WTC11 (cell line): ENCODE measurements around the gene RIPOR1. TPM values are rescaled to one million over a fixed set of nuclear protein-coding genes. Genes with fewer than 3 reads are reported as not detected.

Source experiments
- ATAC-seq: fragments of 200-7000 bp; cut with Tn5 transposase; 2 replicates; pipeline ENCODE4 v1.10.0; 2021; ENCODE audit warnings: mild to moderate bottlenecking, moderate library complexity
- CTCF ChIA-PET: fragments of 300-600 bp; sonication (Branson Sonifier 250); formaldehyde crosslinking; loops from one replicate; lab custom pipeline; 2021; ENCODE audit warnings: antibody characterized with exemption; lab: Charles Lee
- POLR2A ChIA-PET: fragments of 350-600 bp; sonication (Branson Sonifier 250); formaldehyde crosslinking; loops from one replicate; lab custom pipeline; 2021; ENCODE audit warnings: antibody characterized with exemption; lab: Charles Lee
- DNase-seq: peaks from one replicate; pipeline ENCODE4 v3.0.0; 2021; ENCODE audit warnings: low spot score
- H3K27ac Mint-ChIP-seq: 2 replicates; pipeline ENCODE4 v1.8.0; 2021; ENCODE audit warnings: mixed read lengths
- H3K27me3 Mint-ChIP-seq: 2 replicates; pipeline ENCODE4 v1.8.0; 2021; ENCODE audit warnings: low read depth, mild to moderate bottlenecking, moderate library complexity, mixed read lengths
- H3K36me3 Mint-ChIP-seq: 2 replicates; pipeline ENCODE4 v1.8.0; 2021; ENCODE audit warnings: mixed read lengths
- H3K4me1 Mint-ChIP-seq: 2 replicates; pipeline ENCODE4 v1.8.0; 2022; ENCODE audit warnings: mixed read lengths
- H3K4me3 Mint-ChIP-seq: 2 replicates; pipeline ENCODE4 v1.8.0; 2021; ENCODE audit warnings: mild to moderate bottlenecking, moderate library complexity, mixed read lengths
- H3K9me3 Mint-ChIP-seq: 2 replicates; pipeline ENCODE4 v1.8.0; 2021; ENCODE audit warnings: mixed read lengths
- AR ChIP-seq: fragments of 250-450 bp; sonication (Bioruptor Pico); IDR thresholded peaks from 2 replicates; pipeline ENCODE4 v1.9.0; 2021; ENCODE audit warnings: mild to moderate bottlenecking
- CTCF ChIP-seq: fragments of 200-600 bp; IDR thresholded peaks from 2 replicates; pipeline ENCODE4 v1.8.0; 2022; ENCODE audit warnings: antibody characterized with exemption
- E2F5 ChIP-seq: sonication (generic); formaldehyde crosslinking; IDR thresholded peaks from 2 replicates; pipeline ENCODE4 v1.8.1; 2022; ENCODE audit warnings: mild to moderate bottlenecking, moderate library complexity, missing genetic modification reagents
- ESRRA ChIP-seq: sonication (generic); formaldehyde crosslinking; IDR thresholded peaks from 2 replicates; pipeline ENCODE4 v1.8.1; 2022; ENCODE audit warnings: mild to moderate bottlenecking, missing genetic modification reagents, borderline replicate concordance
- FOXK1 ChIP-seq: sonication (generic); formaldehyde crosslinking; IDR thresholded peaks from 2 replicates; pipeline ENCODE4 v1.8.0; 2022; ENCODE audit warnings: mild to moderate bottlenecking, moderate library complexity, missing genetic modification reagents
- FOXP1 ChIP-seq: sonication (generic); formaldehyde crosslinking; IDR thresholded peaks from 2 replicates; pipeline ENCODE4 v1.8.0; 2022; ENCODE audit warnings: missing genetic modification reagents, mild to moderate bottlenecking, moderate library complexity, borderline replicate concordance
- KAT7 ChIP-seq: sonication (generic); formaldehyde crosslinking; IDR thresholded peaks from 2 replicates; pipeline ENCODE4 v1.8.1; 2023; ENCODE audit warnings: missing genetic modification reagents, mild to moderate bottlenecking, borderline replicate concordance
- NFE2L1 ChIP-seq: sonication (generic); formaldehyde crosslinking; IDR thresholded peaks from 2 replicates; pipeline ENCODE4 v1.8.1; 2023; ENCODE audit warnings: missing genetic modification reagents
- NFYB ChIP-seq: sonication (generic); formaldehyde crosslinking; conservative IDR thresholded peaks from 2 replicates; pipeline ENCODE4 v1.8.0; 2022; ENCODE audit warnings: low read depth, missing genetic modification reagents
- OVOL2 ChIP-seq: fragments of 250-450 bp; sonication (Bioruptor Pico); IDR thresholded peaks from 2 replicates; pipeline ENCODE4 v1.9.0; 2021; ENCODE audit warnings: mild to moderate bottlenecking, borderline replicate concordance
- PRDM15 ChIP-seq: sonication (generic); formaldehyde crosslinking; IDR thresholded peaks from 2 replicates; pipeline ENCODE4 v1.8.0; 2022; ENCODE audit warnings: missing genetic modification reagents
- RELA ChIP-seq: sonication (generic); formaldehyde crosslinking; IDR thresholded peaks from 2 replicates; pipeline ENCODE4 v1.8.1; 2022; ENCODE audit warnings: missing genetic modification reagents, mild to moderate bottlenecking, borderline replicate concordance
- RORB ChIP-seq: fragments of 250-450 bp; sonication (Bioruptor Pico); IDR thresholded peaks from 2 replicates; pipeline ENCODE4 v1.9.0; 2021; ENCODE audit warnings: mild to moderate bottlenecking
- SP1 ChIP-seq: sonication (generic); formaldehyde crosslinking; conservative IDR thresholded peaks from 2 replicates; pipeline ENCODE4 v1.8.1; 2022; ENCODE audit warnings: missing genetic modification reagents
- ZMAT4 ChIP-seq: fragments of 250-450 bp; sonication (Bioruptor Pico); IDR thresholded peaks from 2 replicates; pipeline ENCODE4 v1.9.0; 2021; ENCODE audit warnings: mild to moderate bottlenecking
- ZNF263 ChIP-seq: sonication (generic); formaldehyde crosslinking; IDR thresholded peaks from 2 replicates; pipeline ENCODE4 v1.8.1; 2022; ENCODE audit warnings: low read depth, mild to moderate bottlenecking, moderate library complexity, missing genetic modification reagents
- ZNF416 ChIP-seq: fragments of 250-450 bp; sonication (Bioruptor Pico); IDR thresholded peaks from 2 replicates; pipeline ENCODE4 v1.9.0; 2021; ENCODE audit warnings: mild to moderate bottlenecking, inconsistent platforms
- ZNF423 ChIP-seq: fragments of 250-450 bp; sonication (Bioruptor Pico); IDR thresholded peaks from 2 replicates; pipeline ENCODE4 v2.1.2; 2022; ENCODE audit warnings: mild to moderate bottlenecking, moderate library complexity
- ZNF512 ChIP-seq: sonication (generic); formaldehyde crosslinking; IDR thresholded peaks from 2 replicates; pipeline ENCODE4 v1.8.1; 2022; ENCODE audit warnings: missing genetic modification reagents, borderline replicate concordance
- total RNA-seq: library from RNA; stranded (reverse); gene quantifications from 3 replicates; pipeline ENCODE4 v1.2.3, GENCODE V29; 2021
- TF ChIP-seq, protein P1 (sequence below): sonication (generic); formaldehyde crosslinking; IDR thresholded peaks from 2 replicates; pipeline ENCODE4 v1.8.1; 2023; ENCODE audit warnings: mild to moderate bottlenecking, missing genetic modification reagents, moderate library complexity

RIPOR1 gene
- total RNA-seq, 1 experiment from 2014 or later, result 14.9 TPM

GRCh38 chr16:67562526-67562917 lies 33.9 kb downstream of the RIPOR1 start, which contains the start of gene CTCF:
TSS of gene CTCF (plus strand) at chr16:67562526. CDS start at chr16:67610833, 48,307 bp downstream.
- POLR2A ChIA-PET, result interaction anchor here (1.0 to 1.9 kb wide), 8 partner anchors 16 to 330 kb away, joined by 3 to 9 read pairs (median 4); partner anchors contain the start of genes CARMIL2 and PSKH1
- no peaks in the 10 kb centered on the region for H3K36me3 Mint-ChIP-seq
- TF ChIP-seq SP1 (CRISPR knock-in tag) (no peak), ESRRA (CRISPR knock-in tag) (0 out of 2 replicates have a peak, but pooled peaks have one; percentile 3), ZNF416 (CRISPR knock-in tag) (0 out of 2 replicates have a peak, but pooled peaks have one; percentile 23), CTCF (peak; percentile 51; the same call in 1 of the 2 replicates)
- CTCF ChIA-PET, result interaction anchor here (0.7 to 5.3 kb wide), 18 partner anchors 11 to 565 kb away, joined by 3 to 72 read pairs (median 6); partner anchors contain the start of genes ATP6V0D1, C16orf86, CARMIL2 and ENKD1
- H3K27ac Mint-ChIP-seq, result peak within 1 kb of the TSS; percentile 93
- H3K4me3 Mint-ChIP-seq, result peak within 1 kb of the TSS; percentile 93
- no peaks in the 10 kb centered on the region for H3K27me3 Mint-ChIP-seq
- peak; percentile 53 for ATAC-seq
- peak; percentile 75 for DNase-seq
- no peaks in the 10 kb centered on the region for H3K9me3 Mint-ChIP-seq
- H3K4me1 Mint-ChIP-seq, result peaks cover 18% of the 10 kb centered on the region

DNA sequence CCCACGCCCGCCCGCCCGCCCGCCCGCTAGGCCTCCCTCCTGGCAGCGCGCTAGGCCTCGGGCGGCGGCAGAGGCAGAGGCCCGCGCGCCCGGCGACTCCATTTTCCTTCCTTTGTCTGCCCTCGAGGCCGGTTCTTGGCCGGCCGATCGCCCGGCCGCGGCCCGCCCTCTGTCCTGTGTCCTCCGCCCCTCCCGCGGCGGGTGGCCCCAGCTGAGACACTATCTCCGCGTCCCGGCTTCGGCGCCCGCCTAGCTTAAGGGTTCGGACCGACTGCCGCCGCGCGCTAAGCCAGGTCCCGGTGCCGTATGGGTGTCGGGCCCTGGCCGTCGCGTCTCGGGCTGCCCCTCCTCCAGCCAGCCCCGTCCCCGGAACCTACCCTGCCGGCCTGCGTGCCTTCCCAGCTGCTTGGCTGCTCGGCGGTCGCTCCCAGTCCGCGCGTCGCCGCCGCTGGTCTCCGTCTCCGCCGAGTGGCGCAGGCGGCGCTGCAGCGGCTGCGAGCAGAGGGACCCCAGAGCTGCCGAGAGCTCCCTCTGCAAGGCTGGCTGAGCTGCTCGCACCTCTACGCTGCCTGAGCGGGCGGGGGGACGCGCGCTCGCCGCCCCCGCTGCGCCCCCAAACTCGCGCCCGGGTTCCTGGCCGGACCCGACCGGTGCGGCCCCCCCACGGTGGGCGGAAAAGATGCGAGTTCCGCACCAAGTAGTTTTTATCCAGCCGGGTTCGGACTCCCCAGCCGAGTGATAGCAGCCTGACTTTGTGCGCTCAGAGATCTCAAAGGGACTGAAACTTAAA lies 34.5 kb downstream of the RIPOR1 start:
- H3K36me3 Mint-ChIP-seq, result no peaks in the 10 kb centered on the region
- ChIA-PET CTCF (interaction anchor here (0.7 to 5.3 kb wide), 18 partner anchors 15 to 566 kb away, joined by 3 to 72 read pairs (median 6); partner anchors contain the start of genes ACD, C16orf86, CARMIL2 and ENKD1), POLR2A (interaction anchor here (1.0 to 1.9 kb wide), 7 partner anchors 16 to 330 kb away, joined by 3 to 9 read pairs (median 4); partner anchors contain the start of genes CARMIL2 and PSKH1)
- peaks cover 18% of the 10 kb centered on the region for H3K4me1 Mint-ChIP-seq
- no peaks in the 10 kb centered on the region for H3K27me3 Mint-ChIP-seq
- H3K27ac Mint-ChIP-seq, result peak overlapping the region; percentile 99
- H3K4me3 Mint-ChIP-seq, result peak overlapping the region; percentile 93
- DNase-seq, result peak; percentile 75
- no peaks in the 10 kb centered on the region for H3K9me3 Mint-ChIP-seq
- ATAC-seq, result peak; percentile 11
- TF ChIP-seq, protein P1, sequence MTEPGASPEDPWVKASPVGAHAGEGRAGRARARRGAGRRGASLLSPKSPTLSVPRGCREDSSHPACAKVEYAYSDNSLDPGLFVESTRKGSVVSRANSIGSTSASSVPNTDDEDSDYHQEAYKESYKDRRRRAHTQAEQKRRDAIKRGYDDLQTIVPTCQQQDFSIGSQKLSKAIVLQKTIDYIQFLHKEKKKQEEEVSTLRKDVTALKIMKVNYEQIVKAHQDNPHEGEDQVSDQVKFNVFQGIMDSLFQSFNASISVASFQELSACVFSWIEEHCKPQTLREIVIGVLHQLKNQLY (CRISPR knock-in tag), result 0 out of 2 replicates have a peak, but pooled peaks have one; percentile 62
- no peak for TF ChIP-seq ZNF423 (CRISPR knock-in tag)
- TF ChIP-seq KAT7 (CRISPR knock-in tag), result peak; percentile 96; the same call in 1 of the 2 replicates
- TF ChIP-seq NFYB (CRISPR knock-in tag), result 0 out of 2 replicates have a peak, but pooled peaks have one; percentile 15
- TF ChIP-seq ZNF512 (CRISPR knock-in tag), result no peak
- peak; percentile 91; the same call in 1 of the 2 replicates for TF ChIP-seq FOXP1
- TF ChIP-seq NFE2L1 (CRISPR knock-in tag), result no peak
- peak; percentile 36; the same call in 1 of the 2 replicates for TF ChIP-seq FOXK1
- no peak for TF ChIP-seq RORB (CRISPR knock-in tag)
- TF ChIP-seq RELA (CRISPR knock-in tag), result peak; percentile 59; the same call in 1 of the 2 replicates
- 0 out of 2 replicates have a peak, but pooled peaks have one; percentile 34 for TF ChIP-seq ZNF263 (CRISPR knock-in tag)
- TF ChIP-seq E2F5 (CRISPR knock-in tag), result peak; percentile 75; the same call in 1 of the 2 replicates
- no peak for TF ChIP-seq OVOL2 (CRISPR knock-in tag)
- TF ChIP-seq PRDM15 (CRISPR knock-in tag), result no peak
- TF ChIP-seq AR (CRISPR knock-in tag), result no peak
- no peak for TF ChIP-seq ZMAT4
